GM19395 (cell line): ENCODE results near the gene GPR153.

Experiments
- ATAC-seq: cut with Tn5 transposase; IDR thresholded peaks from one replicate; pipeline ENCODE4 v1.9.1; 2021; ENCODE audit warnings: mild to moderate bottlenecking, moderate library complexity; ENCODE audit not compliant: unreplicated experiment

The GPR153 gene

DNA sequence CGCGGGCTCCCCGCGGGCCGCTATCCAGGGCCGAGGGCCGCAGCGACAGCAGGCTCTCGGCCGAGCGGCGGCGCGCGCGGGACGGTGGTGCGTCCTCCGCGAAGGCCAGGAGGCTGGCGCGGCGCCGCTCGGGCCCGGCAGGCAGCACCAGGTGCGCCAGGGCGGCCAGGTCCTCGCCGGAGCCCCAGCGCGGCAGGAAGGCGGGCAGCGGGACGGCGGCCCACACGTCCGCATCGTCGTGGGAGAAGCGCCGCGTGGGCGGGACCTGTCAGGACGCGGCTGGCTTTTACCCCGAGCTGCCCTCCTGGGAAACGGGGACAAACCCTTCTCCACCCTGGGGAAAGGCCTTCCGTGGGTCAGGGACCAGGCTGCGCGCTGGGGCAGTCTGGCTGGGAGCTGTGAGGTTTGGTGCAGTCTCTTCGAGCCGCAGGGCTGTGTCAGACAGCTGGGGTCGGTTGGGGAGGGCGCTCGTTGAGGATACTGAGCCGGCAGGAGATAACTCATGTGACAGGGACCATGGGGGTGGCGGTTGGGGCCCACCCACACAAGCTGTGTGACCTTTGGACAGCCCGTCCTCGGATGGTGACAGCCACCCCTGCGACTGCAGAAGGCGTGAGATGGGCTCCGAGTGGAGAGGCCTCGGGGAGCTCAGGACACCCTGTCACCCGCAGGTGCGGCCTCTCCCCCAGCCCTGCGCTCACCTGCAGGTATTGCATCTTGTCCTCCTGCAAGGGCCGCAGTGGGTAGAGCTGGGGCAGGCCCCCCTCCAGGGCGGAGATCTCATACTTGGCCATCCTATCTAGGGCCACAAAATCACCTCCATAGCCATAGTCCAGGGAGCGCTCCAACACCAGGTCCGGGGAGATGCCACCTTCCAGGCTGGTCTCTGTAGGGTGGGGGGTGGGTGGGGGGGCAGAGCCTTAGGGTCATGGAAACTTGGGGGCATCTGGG, 10.9 kb downstream of the GPR153 start:
- no peak for ATAC-seq

DNA sequence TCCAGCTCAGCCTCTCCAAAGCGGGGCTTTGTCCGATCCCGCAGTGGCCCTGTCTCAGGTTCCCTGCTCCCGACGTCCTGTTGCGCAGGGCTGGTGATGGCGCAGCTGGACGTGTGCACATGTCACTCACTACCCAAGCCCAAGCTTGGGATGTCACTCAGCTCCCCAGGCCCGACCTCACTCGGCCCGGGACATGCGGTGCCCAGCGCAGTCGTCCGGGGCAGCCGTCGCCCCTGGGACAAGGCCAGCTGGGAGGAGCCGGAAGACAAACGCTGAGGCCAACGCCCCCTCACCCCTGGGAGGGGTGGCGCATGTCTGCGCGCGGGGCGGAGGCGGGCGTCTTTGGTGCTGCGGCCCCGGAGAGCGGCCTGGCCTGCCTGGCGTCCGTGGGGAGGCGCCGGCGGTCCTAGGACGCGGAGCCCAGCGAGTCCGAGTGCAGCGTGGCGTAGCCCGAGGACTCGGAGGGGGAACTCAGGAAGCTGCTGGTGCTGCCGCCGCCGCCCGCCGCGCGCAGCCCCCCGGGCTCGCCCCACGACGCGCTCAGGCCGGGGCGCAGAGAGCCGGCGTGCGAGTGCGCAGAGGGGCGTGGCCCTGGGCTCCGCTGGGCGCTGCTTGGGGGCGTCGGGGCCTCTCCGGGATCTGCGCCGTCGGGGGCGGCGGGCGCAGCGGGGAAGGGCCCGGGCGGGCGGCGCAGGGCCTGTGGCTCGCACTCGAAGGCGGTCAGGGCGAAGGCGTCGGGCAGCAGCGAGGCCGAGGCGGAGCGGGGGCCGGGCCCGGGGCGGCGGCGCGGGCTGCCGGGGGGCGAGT, 11.8 kb downstream of the GPR153 start:
- no peak for ATAC-seq

DNA sequence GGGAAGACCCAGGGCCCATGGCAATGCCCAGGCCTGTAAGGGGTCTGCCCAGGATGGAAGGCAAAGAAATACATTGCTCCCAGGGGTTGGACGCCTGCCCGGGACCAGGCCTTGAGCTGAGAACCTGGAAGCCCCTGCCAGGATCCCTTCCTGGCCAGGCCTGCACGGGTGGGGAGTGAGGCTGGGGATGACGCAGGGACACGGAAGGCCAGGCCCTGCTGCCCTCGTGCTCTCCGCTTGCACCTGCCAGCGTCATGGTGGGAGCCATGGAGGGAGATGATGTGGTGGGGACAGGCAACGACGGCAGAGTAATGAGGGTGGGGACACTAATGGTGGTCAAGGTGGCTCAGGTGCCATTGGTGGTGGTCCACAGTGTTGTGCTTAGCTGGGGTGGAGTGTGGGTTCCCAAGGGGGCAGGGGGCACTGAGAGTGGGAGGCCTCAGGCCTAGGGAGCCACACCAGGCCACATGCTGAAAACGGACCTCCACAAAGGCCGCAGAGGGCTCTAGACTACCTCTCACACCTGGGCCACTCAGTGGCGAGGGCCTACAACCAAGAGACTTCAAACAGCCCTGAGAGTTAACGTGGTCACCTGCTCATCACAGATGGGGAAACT, 12.6 kb downstream of the GPR153 start:
- ATAC-seq, result no peak

DNA sequence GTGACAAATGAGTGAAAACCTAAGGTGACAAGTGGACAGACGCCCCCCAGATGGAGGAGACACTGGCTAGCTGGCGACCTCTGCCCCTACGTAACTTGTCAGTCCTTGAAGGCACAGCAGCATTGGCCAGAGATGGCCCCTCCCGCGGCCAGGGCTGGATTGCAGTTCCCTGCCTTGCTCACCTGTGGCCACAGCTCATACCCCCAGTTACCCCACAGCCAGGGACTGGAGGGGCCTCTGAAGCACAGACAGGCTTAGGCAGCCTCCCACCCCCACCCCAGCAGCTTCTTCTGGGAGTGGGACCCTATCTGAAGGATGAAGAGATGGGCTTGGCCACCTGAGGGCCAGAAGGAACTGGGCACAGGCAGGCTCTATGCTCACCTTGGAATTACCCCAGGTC, 13.2 kb downstream of the GPR153 start:
- ATAC-seq, result no peak

DNA sequence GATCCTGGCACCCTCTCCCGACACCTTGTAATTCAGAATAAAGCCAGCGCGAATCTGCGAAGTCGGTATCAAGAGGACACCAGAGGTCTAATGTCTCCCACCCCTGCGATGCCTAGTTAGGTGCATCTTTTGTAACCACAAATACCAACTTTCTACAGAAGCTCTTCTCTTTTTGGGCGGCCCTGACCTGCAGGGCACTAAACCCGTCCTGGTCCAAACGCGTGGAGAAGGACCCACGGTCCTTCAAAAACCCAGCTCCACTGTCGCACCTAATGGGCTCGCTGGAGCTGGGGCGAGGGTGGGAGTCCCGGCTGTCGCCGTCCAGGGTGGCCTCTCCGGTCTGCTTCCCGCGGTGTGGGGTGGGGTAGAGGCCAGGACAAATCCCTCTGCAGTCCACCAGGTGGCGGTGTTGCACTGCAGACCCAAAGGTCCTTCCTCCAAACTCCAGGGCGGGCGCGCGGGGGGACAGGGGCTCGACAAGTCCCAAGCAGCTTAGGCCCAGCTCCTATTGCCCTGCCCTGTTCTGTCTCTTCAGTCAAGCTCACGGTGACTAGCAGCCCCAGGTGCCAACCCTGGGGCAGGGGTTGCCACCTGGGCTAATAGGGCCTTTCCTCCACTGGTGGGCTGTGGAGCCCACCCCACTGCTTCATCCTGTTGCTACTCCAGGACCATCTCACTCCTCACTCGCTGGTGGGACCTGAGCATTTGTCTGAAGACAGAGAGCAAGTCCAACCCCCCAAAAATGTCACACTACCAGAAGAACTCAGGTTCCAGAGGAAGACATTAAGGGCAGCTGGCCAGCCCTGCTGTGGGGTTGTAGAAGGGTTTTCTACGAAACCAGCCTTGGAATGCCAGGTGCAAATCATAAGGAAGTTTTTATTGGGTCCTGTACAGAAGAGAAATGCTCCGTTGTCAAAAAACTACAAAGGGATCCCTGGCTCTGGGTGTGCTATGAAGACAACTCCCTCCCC, 14.1 kb downstream of the GPR153 start:
- no peak for ATAC-seq

DNA sequence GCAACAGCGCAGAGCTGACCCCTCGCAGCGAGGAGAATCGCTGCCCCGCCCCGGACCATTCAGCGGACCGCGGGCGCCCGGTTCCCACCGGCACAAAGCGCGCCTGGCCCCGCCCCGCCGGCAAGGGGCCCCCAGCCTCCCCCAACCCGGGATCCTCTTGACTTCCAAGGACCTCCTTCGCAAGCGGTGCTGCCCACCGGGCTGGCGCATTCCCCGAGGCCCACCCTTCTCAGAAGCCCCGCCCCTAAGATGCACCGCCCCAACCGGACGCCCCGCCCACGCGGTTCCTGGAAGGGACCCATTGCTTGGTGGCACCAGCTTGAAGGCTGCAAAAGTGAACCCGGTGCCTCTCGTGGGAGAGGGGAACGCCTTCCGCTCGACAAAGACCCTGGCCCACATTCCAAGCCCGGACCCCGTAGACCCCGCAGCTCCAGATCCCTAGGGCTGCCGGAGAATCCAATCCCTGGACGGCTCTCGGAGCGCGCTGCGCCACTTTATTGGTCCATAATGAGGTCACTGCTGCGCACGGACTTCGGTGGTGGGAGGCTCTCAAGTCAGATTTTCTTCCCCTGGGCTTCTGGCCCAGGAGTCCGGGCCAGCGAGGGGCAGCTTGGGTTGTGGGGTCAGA, 14.9 kb downstream of the GPR153 start:
- ATAC-seq, result no peak

DNA sequence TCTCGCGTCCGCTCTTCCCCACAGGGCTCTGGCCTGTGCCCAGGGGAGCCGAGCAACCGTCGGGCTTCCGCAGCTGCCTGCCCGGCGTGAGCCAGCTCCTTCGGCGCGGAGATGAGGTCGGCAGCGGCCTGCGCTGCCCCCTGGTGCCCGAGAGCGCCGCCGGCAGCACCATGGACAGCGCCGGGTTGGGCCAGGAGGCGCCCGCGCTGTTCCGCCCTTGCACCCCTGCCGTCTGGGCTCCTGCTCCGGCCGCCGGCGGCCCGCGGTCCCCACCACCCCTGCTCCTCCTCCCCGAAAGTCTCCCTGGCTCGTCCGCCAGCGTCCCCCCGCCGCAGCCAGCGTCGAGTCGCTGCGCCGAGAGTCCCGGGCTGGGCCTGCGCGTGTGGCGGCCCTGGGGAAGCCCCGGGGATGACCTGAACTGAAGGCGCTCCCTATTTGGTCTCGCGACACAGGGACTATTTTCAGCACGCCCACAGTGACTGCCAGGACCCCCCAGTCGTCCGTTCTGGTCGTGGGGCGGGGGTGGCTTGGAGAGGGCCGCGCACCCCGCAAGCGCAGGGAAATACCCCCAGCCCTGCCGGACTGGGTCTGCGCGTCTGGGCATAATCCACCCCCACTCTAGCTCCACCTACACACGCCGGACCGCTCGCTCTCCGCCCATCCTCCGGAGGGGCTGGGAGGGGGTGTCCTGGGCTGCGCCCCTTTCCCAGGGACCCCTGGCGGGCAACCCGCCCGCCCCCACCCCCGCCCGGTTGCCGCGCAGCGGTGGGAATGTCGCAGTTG, 15.6 kb downstream of the GPR153 start:
- ATAC-seq, result no peak

DNA sequence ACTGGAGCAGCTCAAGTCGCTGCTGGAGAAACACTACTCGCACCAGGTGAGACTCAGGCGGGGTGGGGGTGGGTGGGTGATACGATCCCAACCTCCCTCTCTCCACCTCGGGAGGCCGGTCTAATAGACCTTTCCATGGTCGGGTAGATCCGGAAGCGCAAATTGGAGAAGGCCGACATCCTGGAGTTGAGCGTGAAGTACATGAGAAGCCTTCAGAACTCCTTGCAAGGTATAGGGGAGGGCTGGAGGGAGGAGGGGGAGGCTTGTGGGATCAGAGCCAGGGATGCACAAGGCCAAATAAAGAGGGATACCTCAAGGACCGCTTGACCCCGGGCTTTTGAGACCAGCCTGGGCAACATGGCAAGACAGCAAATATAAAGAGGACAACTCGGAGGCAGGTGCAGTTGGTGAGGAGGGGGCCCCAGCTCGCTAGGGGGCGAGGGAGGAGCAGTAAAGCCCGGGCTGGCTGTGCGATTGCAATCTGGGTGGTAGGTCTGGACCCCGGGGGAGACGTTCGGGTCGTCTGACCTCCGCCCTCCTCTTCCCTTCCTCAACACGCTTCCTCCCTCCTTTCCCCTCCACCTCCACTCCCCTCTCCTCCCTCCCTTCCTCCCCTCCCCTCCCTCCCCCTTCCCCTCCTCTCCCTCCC, 16.4 kb downstream of the GPR153 start:
- no peak for ATAC-seq

DNA sequence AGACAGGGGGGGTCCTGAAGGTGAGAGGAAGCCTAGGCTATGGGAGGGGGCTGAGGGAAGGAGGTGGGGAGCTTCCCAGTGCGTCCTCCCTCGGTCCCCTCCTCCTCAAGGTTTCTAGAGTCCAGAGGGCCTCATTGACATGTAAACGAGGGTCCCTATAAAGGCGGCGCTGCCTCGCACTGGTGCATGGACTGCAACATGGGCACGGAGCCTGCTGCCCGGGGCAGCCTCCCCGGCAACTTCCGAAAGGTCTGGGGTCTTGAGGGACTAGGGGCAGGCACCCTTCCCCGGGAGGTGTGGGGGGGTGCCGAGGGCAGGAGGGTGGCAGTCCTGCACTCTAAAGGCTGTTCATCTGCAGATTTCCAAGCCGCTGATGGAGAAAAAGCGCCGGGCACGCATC, 16.9 kb downstream of the GPR153 start, which contains the start of gene HES3:
HES3 (plus strand) TSS at position 187 of the 400 bp plus-strand sequence; CDS start at position 374, 187 bp downstream.
- ATAC-seq, result no peak

DNA sequence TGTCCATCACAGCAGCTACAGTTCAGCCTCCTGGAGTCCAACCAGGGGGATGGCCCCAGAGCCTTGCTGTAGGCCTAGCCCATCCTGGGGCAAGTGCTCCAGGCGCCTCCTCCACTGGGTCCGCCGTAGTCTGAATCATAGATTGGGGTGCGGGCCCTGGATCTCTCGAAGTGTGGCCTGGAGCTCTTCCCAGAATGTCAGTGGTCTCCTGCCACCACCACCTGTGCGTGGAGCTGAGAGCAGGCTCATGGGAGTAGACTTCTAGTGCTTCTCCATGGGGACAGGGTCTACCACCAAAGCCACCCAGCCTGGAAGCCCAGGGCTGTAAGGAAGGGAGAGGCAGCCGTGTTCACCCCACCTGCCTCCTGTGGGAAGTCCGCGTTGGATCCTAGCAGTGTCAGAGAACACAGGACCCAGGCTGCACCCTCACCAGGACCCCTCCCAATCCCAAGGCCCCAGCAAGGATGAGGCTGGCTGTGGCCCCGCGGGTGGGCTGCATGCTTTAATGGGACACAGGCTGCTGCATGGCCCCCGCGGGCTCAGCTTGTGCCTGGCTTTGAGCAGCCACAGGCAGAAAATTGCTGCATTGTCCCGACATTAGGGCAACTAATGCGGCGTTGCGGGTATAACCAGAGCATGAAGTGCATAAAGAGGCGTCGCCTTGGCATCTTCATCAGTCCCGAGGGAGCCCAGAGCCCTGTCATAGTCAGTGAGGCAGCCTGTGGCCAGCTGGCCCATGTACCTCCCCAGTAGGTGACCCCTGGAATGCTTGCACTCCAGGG, 17.7 kb downstream of the GPR153 start:
- no peak for ATAC-seq

DNA sequence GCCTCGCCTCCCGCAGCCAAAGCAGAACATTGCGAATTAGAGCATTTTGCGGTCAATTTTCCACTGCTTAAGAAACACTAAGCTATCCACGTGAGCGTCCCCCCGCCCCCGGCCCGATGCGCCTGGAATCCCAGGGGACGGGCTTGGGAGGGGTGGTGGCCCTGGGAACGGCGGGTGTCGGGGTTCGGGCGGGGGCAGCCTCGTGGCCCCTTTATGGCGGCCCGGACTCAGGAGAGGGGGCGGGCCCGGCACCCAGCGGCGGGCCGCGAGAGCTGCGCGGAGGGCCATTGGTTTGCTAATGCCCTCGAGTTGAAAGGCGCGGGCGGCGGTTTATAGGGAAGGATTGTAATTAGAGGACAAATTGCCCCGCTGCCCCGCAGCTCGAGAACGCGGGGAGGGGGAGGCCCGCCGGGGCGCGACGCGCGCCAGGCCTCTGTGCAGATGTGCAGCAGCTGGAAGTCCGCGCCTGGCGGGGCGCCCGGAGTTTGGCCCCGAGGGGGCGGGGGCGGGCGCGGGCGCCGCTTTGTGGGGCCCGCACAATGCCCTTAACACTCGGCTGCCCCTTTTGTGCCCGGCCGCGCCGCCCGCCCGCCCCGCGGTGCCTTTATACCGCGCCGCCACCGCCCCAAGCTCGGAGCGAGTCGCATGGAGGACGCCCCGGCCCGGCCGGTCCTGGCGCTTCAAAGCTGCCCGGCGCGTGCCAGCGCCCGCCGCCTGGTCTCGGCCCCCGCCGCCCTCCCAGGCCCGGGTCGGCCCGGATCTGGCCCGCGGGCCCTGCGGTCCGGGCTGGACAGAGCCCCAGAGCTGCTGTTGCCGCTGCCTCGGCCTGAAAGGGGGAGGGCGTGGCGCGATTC, 18.8 kb downstream of the GPR153 start:
- ATAC-seq, result no peak

DNA sequence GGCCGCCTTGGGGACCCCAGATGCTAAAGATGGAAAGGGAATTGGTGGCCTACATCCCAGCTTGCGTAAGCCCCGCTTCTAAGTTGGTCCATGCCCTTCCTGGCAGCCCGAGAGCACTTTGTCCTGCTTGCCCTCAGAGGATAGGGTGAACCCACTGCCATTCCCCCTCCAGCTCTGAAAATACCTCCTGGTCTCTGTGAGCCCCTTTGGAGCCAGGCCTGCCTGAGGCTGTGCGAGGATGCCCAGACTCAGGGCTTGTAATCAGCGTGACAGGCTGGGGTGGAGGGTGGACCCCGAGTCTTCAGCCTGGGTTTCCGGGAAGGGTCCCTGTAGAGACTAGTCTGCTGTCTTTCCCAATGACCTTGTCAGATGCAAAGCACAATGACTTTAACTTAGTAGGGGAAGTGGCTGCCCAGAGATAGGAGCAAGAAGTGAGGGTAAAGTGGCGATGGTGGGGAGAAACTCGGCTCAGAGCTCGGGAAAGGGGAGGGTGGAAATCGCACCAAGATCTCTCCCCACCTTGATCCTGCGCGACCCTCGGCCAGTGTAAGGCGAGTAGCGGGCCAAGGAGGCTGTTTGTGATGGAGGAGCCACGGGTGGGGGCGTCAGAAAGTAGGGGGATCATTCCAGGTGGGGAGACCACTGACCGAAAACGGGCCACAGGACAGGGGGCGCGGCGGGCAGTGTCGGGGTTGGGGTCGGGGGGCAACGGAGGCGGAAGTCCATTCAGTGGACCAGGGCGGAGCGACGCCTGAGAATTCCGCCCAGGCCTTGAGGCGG, 19.6 kb downstream of the GPR153 start:
- no peak for ATAC-seq

DNA sequence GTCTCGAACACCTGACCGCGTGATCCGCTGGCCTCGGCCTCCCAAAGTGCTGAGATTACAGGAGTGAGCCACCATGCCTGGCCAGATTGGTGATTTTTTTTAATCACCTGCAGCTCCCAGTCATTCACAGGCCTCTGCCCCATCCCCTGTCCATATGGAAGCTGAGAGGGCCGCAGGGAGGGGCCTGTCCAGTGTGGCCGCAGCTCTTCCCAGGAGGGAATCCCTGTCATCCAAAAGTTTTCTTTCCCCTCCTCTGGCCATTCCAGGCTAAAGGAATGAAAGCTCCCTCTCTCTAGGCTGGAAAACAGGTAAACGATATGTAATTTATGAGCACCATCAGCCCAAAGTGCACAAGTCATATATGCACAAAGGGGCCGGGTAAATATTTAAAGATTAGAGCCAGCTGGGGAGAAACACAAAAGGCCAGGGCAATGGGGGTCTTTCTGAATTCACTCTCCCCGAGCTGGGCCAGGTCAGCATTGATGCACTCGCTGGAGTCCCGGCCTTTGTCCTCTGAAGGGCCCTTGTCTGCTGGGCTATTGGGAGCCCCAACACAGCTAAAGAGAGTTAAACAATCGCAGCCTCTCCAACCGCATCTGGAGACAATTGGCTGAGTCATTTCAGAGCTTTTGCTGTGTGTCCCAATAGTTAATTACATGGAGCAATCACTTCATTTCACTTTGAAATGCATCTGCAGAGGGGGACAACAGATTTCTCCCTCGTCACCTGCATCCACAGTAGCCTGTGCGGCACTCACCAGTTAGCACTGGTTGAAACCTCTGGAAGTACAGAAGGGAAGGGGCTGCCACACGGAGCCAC, 20.7 kb downstream of the GPR153 start:
- ATAC-seq, result no peak

DNA sequence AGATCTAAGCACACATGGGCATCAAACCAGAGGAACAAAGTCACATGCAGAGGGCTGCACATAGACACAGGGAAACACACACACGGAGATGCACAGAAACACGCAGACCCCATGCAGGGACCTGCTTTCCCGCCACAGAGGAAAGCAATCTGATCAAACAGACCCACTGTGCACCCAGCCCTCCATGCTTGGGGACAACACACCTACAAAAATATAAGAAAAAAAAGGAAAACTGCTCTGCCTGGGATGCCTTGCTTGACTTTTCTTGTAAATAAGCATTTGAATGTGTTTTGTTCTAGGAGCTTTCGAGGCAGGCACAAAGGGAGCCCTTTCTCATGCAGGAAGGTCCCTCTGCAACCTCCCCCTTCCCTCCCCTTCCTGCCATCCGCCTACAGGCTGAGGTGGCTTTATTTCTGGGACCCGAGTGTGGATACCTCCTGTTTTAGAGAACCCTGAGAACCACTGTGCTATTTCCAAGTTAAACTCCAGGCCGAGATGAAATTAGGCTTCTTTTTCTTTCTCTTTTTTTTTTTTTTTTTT, 21.6 kb downstream of the GPR153 start:
- ATAC-seq, result no peak

DNA sequence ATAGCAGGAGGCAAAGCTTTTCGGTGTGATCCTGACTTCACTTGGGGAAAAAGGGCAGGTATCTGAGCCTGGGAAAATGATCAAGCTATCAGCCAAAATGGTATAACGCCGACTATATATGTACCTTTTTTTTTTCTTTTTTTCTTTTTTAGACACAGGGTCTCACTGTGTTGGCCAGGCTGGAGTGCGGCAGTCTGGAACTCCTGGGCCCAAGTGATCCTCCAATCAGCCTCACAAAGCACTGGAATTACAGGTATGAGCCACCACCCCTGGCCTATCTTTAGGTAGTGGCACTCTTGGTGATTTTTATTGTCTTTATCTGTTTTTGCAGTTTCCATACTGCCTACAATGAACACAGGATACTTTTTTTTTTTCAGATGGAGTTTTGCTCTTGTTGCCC, 23.8 kb downstream of the GPR153 start:
- no peak for ATAC-seq
